ENCODE results near the gene ADORA2A.

ADORA2A gene

DNA sequence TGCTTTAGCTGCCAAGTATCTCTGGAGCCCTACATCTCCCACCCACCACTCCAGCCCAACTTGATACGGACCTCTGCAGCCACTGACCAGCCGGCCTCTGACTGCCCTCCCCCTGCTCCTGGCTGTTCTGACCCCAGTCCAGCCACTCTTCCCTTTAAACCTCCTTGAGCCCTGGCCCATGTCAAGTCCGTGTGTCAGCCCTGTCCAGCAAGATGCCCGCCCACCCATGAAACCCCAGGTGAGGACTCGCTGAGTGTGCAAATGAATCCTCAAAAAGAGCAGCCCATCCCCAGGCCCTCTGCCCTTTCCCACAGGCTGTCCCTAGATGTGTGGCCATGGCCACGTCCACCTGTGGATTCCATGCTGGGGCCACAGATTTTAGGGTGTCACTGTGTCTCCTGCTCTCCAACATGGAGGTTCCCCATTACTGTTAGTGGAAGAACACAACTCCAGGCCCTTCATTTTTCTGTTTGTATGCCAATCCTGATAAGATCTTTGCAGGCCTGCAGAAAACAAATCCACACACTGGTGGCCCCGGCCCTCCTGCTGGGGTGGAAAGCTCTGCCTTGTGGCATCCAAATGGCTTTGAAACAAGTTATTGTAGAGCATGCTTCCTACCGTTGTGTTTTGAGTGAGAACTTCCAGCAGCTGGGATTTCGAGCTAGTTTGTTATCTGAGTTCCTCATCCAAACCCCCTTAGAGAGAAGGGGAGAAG is 22.7 kb upstream of the ADORA2A start:
- no peak for DNase-seq

DNA sequence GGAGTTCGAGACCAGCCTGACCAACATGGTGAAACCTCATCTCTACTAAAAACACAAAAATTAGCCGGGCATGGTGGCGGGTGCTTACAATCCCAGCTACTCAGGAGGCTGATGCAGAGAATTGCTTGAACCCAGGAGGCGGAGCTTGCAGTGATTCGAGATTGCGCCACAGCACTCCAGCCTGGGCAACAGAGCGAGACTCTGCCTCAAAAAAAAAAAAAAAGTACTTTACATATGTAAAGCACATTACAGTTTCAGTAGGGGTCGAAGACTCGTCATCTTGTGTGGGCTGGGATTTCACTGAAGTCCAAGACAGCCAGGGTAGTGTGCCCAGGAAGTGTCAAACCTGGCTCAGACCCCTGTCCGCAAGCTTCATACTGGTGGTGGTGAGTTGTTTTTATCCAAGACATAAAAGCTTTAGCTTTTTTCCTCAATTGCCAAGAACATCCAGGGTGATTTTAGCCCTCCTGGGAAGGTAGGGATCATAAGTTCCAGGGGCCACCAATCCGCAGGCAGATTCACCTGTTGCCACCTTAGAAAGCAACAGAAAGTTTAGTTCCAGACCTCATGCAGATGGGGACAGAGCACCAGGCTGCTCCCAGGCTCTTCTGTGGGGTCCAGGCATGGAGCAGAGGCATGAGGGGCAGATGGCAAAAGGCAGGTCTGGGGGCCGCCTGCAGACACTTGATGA is 21.6 kb upstream of the ADORA2A start:
- DNase-seq, result no peak

DNA sequence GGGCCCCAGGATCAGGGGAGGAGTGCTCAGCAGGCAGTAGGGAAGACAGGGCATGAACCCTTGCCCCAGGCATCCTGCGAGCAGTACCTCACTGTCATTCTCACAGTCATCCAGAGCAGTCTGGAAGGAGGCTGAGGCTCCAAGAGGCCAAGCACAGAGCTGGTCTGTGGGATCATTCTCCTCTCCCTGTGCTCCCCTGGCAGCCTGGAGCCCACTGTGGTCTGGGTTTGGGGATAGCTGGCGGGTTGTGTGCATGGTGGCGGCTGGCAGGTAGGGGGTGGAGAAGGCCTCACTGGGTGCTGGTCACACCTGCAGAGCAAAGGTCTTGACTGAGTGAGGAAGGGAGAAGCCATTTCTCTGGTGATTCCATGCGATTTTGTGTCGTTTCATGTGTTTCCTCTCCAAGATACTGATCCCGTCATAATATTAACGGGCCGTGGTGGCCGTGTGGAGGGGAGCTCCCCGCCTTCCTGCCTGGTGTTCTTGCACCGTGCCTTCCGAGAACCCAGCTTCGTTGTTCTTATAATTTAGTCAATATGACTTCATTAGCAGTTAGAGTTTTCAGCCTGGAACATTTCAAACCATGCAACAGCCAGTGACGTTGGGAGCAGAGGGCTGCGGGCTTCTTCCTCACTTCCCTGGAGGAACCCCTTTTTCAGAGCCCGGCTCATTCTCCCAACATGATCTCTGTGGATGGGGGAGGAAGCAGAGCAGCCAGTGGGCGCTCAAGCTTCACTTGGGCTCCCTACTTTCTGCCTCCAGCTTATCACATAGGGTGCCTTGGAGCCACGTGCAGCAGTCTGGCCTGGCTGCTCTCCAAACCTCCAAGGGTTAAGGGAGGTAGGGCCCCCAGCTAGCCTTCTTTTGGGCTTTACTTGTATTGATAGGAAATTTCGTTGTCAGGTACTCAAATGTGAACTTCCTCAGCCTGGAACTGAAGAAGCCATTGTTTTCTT is 20.8 kb upstream of the ADORA2A start:
- no peak for DNase-seq

DNA sequence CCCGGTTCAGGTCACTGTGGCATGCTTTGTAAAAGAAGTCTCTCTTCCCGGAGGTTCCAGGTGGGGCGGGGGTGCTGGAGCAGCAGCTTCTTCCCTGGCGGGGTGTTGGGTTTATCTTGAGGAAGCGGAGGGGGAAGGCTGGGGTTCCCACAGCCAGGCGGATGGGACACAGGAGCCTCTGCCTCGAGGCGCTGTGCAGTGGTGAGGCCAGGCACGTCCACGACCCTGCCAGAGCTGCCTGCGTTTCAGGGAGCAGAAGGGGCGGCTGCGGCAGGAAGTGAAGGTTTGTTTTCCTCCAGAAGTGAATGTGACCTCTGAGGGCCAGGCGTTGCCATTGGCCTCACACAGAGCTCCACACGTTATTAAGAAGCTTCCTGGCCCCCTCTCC is 20.1 kb upstream of the ADORA2A start:
- DNase-seq, result no peak

DNA sequence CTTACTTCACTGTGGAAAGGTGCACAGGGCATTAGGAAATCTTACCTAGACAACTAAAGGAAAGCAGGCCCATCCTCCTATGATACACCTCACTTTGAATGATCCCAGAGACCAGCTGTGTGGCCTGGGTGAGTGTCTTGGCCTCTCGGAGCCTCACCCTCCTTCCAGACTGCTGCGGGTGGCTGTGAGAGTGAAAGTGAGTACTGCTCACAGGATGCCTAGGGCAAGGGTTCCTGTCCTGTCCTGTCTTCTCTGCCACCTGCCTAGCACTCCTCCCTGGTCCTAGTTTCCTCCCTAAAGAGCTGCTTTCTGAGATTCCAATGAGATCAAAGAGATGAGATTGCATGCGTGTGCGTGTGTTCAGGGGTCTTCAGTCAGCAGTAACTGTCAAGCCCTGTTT is 19.5 kb upstream of the ADORA2A start:
- DNase-seq, result no peak

DNA sequence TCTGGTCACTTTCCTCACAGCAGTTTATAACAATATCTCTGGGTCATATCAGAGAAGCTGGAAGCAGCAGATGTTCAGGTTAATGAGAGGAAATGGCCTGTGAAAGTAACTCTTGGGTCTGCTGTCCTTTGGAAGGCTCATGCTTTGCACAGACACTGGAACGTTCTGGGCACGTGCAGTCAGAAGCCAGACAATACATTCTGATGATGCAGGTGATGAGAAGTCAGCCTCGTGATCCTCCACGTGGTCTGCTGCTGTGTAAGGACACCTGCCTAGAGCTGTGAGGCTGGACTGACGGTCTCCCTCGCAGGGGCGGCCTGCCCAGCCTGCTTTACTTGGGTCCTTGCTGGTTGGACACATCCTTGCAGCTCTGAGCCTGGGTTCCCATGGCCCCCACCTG is 18.8 kb upstream of the ADORA2A start:
- no peak for DNase-seq

DNA sequence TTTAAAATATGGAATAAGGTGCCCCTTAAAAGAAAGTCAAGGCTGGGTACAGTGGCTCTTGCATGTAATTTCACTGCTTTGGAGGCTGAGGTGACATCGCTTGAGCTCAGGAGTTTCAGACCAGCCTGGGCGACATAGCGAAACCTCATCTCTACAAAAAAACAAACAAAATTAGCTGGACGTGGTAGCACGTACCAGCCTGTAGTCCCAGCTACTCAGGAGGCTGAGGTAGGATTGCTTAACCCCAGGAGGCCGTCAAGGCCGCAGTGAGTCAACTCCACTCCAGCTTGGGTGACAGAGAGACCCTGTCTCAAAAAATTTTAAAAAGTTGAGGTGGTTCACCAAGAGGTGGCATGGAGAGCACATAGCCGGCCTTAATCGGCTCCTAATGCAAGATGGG is 17.7 kb upstream of the ADORA2A start:
- no peak for DNase-seq

DNA sequence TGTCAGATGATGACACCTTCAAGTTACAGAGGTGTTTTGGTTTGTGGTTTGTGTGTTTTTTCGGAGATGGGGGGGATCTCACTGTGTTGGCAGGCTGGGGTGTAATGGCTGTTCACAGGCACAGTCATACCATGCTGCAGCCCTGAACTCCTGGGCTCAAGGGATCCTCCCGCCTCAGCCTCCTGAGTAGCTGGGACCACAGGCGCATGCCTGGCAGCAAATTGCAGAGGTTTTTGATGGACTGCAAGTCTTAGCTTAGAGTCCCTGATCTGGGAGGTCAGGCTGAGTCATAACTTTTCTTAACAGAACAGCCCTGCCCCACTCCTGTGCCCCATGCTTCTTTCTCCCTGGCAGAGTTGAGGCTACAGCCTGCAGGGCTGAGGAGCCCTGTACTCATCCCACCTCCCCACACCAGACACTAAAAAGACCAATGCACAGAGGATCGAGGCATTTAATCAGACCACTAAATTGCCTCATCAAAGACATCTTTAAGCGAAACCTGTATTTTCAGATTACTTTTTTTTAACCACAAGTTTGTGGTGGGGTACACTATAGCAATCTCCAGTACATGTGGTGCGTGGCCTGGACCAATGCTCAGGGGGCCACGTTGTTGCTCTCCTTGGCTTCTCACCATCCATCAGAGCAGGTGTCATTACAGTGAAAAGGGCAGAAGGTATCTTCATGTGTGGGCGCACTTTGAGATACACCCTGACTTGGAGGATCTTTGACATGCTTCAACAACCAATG is 17.1 kb upstream of the ADORA2A start:
- no peak for DNase-seq

DNA sequence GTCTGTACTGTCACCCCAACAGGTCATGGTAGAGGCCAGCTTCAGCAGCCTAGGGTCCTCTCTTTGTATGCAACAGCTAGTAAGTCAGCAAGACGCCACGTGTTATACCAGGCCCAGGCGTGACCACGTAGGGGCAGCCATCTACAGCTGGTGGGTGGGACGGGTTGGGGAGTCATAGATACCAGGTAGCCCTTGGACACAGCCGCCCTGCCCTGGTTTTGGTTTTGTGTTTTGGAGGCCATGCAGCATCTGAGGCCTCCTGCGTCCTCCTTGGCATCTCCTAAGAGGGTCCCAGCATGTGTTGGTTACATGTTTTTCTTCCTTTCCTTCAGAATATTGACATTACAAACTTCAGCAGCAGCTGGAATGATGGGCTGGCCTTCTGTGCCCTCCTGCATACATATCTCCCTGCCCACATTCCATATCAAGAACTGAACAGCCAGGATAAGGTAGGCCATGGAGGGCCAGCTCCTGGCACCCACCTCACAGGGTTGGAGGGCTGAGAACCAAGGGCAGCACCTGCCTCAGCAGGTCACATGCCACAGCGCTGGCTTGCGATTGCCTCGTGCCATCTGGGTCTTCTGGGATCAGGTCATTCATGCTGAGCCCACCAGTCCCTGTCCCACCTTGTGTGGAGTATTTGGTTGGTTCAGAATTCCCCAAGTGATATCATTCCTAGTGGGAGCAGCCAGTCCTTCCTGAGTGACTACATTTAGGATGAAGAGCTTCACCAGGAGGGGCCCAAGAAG is 16.0 kb upstream of the ADORA2A start:
- no peak for DNase-seq

DNA sequence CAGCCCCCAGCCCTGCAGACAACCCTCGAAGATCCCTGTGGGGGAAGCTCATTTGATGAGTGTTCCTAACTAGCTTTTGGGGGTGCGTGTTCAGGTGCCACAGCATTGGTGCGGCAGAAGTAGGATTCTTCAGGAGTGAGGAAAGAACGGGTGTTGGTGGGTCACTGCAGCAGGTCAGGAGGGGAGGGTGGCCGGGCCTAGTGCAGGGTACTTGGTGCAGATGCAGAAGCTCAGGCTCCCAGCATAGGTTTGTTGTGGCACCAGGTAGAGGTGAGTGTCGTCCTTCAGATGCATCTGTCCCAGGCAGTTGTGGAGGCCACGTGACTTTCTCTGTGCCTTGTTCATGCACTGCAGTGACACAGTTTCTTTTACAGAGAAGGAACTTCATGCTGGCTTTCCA is 15.1 kb upstream of the ADORA2A start:
- no peak for DNase-seq

DNA sequence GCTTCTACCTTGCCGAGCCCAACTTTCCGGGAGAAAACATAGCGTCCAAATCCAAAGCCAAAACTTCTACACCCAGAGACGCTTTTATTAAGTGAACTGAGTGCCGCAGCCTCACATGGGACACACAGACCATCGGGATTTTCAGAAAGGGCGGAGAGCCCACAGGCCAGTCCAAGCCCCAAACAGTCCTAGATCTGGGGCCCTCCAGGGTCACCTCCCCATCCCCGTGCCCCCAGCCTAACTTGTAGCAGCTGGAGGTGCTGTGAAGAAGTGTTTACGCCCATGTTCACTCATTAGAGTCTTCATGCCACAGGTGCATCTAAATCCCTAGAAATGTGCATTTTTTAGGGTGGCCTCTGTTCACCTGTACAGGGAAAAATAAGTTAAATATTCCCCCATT is 14.1 kb upstream of the ADORA2A start:
- DNase-seq, result no peak

DNA sequence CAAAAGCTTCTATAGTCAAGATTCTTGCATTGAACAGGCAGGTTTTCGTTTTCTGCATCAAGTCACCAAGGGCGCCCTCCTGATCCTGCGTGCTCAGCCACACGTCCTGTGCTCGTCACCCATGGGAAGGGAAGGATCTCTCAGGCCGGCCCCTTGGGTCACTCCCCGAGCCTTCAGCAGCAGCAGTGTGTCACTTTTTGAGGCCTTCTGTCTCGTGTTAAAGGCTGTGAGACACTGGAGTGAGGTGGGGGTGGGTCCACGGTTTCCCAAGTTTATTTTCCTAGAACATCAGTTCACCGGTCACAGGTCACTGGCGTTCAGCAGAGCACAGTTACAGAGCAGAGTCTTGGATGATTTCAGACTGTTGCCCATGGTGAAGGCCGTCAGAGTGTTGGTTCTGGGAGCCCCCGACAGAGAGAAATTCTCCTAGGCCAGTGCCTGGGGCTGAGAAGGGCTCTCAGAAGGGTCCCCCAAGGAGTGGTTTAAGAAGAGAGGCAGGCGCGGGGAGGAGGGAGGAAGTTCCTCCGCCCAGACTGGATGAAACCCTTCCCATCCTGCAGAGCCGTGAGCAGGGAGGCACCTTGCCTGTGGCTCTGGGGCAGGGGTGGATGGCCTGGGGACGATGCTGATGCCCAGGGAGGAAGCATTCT is 13.5 kb upstream of the ADORA2A start:
- DNase-seq, result no peak

DNA sequence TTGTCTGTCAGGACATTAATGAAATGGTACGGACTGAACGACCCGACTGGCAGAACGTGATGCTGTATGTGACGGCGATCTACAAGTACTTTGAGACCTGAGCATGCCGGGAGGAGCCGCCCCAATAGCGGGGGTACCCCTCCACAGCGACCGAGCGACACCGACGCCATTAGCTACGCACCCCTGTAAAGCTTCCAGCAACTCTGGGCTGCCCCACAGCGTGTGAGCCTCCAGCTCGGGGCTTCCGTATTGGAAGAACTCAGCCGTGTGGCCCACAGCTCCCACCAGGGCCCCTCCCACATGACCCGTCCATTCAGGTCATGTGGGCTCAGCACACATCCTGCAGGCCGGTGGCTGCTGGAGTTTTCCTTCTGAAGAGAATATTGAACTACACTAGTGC is 12.9 kb upstream of the ADORA2A start:
- no peak for DNase-seq

DNA sequence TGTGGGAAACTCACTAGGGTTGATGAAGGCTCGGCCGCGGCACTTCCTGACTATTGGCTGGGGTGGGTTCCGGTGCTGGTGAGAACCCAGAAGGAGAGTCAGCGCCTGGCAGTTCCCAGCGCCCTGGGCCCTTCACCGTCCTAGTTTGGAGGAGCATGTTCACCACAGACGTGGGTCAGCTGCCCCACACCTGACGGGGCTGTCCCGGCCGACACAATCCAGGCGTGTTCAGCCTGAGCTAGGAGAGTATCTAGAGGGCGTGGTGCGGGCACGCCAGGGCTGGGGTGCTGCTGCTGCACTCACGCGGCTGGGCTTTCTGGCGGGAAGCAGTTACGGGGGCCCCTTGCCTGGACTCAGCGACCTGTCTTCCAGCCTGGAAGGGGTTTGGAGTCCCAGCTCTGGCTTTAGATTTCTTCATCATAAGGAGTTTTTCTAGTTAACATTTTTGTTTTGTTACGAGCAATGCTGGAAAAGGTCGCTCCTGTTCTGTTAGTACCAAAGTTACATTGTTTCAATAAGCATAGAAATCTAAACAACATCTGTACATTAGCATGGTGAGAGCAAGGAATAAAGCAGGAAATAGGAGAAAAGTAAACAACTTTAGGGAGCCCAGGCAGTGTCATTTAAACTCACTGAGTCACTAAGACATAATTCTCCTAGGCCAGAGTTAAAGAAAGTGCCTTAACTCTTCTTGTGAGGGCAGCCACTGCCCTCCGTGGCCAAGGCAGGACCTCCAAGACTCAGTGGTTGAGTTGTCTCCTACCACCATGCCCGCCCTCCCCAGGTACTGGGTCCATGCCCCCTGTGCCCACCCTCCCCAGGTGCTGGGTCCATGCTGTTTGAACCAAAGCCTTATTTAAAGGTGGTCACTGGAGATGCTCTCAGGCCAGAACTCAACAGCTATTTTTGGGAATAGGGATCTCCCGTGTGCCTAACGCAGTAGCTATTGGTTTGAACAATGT is 12.1 kb upstream of the ADORA2A start:
- DNase-seq, result no peak

DNA sequence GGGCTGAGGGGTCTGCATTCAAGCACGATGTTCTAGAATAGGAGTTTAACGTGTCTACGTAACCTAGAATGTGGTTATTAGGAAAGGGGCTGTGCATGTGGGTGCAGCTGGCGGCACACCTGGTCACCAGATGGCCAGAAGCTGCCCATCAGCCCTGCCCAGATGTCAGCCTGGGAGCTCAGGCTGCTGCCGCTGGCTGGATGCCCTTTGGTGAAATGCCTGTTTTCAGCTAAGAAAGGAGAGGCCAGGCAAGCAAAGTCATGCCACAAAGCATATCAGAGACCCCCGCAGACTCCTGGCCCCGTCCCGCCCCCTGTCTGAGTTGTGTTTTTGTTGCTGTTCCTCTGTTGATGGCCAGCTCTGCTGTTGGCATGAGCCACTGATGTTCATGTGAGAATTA is 11.3 kb upstream of the ADORA2A start:
- DNase-seq, result no peak

DNA sequence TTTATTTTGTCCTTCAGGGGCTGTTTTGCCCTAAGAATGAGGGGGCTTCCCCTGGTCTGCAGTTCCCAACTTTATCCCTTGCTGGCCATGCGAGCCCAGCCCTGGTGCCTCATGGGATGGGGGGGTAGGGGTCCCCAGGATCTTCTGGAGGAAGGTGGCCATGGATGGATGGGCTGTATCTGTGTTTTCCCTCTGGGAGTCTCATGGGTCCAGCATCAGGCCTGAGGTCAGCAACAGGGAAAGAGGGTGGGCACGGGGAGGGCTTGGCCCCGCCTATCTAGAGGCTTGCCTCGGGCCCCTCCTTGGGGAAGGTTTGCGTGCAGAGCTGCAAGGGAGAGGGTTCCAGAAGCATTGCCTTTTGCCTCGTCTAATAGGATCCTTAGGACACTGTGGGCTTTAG is 10.8 kb upstream of the ADORA2A start:
- DNase-seq, result no peak

DNA sequence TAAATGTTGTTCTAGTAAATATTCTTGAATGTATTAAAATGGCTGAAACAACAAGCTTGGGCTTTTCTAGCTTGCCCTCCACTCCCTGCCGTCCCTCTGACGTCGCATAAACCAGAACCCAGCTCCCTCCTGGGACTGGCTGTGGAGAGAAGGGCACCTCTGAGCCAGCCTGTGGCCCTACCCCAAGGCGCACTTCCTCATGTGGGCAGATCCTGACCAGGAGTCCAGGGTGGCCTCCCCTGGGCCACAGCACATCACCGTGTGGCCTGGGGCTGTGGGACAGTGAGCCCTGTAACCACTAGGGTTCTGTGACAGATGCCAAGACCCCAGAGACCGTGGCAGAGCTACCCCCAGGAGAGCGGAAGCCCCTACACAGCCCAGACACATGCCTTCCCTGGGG is 10.2 kb upstream of the ADORA2A start:
- no peak for DNase-seq

DNA sequence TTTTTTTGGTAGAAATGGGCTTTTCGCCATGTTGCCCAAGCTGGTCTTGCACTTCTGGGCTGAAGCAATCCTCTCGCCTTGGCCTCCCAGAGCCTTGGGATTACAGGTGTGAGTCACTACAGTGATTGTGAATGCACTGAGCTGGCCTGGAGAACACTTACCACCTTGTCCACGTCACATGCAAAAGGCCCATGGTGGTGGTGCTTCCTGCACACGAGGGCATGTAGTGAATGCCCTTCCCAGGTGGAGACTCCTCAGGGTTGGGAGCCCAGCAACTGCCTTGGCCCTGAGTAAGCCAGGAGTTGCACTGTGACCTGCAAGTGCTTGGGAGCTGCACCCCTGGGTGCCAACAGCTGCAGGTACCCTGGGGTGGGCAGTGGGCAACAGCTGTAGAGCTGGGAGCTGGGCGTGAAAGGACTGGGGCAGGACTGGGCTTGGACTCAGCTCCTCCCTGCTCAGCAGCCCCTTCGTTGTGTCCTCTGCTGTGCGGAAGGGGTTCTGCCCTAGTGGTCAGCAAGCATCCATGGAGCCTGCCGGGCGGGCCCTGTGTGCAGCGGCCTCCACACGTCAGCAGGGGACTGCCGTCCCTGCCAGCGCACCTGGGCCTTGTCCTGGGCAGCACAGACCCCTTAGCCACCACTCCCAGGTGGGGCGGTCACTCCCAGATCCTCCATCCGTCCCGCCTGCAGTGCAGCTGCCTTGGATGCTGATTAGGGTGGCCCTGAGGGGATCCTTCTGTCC is 9.3 kb upstream of the ADORA2A start:
- DNase-seq, result no peak

DNA sequence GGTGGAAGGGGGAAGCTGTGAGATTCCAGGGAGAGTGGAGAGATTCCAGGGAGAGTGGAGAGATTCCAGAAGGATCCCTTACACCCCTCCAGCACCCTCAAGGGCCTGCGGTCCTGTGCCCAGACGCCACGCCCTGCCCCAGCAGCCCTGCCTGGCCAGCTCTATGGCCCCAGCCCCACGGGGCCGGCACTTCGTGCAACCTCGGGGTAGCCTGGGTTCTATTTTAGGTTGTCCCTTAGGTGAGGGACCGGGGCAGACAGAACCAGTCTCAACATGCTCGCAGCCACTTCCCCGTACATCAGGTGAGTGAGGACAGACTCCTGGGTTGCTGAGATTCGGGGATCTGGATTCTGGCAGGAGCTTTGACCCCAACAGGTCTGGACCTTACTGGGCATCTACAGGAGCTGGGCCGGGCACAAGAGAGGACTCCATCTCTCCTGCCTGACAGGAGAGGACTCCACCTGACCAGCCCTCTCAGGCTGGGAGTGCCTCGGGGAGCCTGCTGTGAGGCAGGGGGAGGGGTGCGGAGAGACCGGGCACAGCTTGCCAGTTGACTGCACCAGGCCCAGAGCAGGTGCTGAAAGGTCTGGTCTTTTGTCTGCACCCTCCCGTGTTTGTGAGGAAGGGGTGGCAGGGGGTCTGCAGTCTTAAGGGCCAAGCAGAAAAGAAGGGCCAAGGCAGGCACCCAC is 8.5 kb upstream of the ADORA2A start:
- no peak for DNase-seq

Measured in NCI-H187 treated with DMSO at 0.1 percent for 48 hours (cell line).